Nephron progenitor cell (in vitro differentiated cells): ENCODE results near the gene MAP3K8.
A peak's percentile ranks its signal among the peaks of the same experiment; 100 is the strongest.

Source experiments
- DNase-seq: peaks from one replicate; pipeline ENCODE4 v3.0.0; 2021
- H3K27ac Mint-ChIP-seq: 2 replicates; pipeline ENCODE4 v1.8.0; 2021; ENCODE audit warnings: mild to moderate bottlenecking, moderate library complexity, mixed read lengths
- H3K27me3 Mint-ChIP-seq: 2 replicates; pipeline ENCODE4 v1.8.0; 2021; ENCODE audit warnings: mild to moderate bottlenecking, low read depth, mixed read lengths; ENCODE audit not compliant: poor library complexity
- H3K36me3 Mint-ChIP-seq: 2 replicates; pipeline ENCODE4 v1.8.0; 2021; ENCODE audit warnings: low read depth, mixed read lengths
- H3K4me1 Mint-ChIP-seq: 2 replicates; pipeline ENCODE4 v1.8.0; 2021; ENCODE audit warnings: mixed read lengths
- H3K4me3 Mint-ChIP-seq: 2 replicates; pipeline ENCODE4 v1.8.0; 2021; ENCODE audit warnings: mild to moderate bottlenecking, moderate library complexity, mixed read lengths
- H3K9me3 Mint-ChIP-seq: 2 replicates; pipeline ENCODE4 v1.8.0; 2021; ENCODE audit warnings: mild to moderate bottlenecking, moderate library complexity, mixed read lengths
- CTCF ChIP-seq: fragments of 200-600 bp; sonication (generic); IDR thresholded peaks from 2 replicates; pipeline ENCODE4 v1.5.0; 2021; ENCODE audit warnings: antibody characterized with exemption

MAP3K8 gene

DNA sequence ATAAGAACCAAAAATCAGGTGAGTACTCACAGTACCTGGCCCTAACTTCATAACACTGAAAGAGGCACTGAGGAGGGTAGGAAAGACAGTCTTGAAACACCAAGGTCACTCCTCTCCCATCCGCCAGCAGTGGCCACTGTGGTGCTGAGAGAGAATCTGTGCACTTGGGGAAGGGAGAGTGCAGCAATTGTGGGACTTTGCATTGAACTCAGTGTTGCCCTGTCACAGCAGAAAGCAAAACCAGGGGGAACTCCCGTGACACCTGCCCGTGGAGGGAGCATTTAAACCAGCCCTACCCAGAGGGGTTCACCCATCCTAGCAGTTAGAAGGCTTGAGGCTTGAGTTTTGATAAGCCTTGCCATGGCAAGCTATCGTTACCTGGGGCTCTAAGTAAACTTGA, 35.2 kb upstream of the MAP3K8 start:
- peaks cover 8% of the 10 kb centered on the region for H3K27me3 Mint-ChIP-seq
- no peak for DNase-seq
- peaks cover 31% of the 10 kb centered on the region for H3K4me1 Mint-ChIP-seq
- no peak for TF ChIP-seq CTCF
- H3K9me3 Mint-ChIP-seq = peaks cover 6% of the 10 kb centered on the region
- H3K36me3 Mint-ChIP-seq = no peaks in the 10 kb centered on the region
- H3K4me3 Mint-ChIP-seq = no peak overlapping the region
- no peak overlapping the region for H3K27ac Mint-ChIP-seq

DNA sequence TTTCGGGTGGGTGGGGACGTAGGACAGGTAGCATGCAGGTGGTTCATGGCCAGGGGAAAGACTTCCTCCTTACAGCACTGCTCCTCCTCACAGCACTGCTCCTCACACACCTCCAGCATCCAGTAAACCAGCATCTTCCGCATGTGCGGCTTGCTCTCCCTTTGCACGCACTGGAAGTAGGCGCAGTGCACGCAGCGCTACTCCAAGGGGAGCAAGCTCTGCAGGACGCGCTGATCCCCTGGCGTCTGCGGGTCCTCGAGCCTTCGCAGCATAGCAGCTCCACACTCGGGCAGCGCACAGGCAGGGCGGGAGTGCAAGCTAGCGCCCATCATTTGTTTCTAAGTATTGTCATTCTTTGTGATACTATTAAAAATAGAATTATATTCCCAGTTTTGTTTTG, 30.5 kb upstream of the MAP3K8 start:
- TF ChIP-seq CTCF = no peak
- no peaks in the 10 kb centered on the region for H3K36me3 Mint-ChIP-seq
- DNase-seq = no peak
- peaks cover 8% of the 10 kb centered on the region for H3K27me3 Mint-ChIP-seq
- peaks cover 25% of the 10 kb centered on the region for H3K4me1 Mint-ChIP-seq
- peaks cover 30% of the 10 kb centered on the region for H3K9me3 Mint-ChIP-seq
- no peak overlapping the region for H3K4me3 Mint-ChIP-seq
- H3K27ac Mint-ChIP-seq = no peak overlapping the region

GRCh38 chr10:30404540-30404939, 29.4 kb upstream of the MAP3K8 start:
- Mint-ChIP-seq H3K27ac (no peak overlapping the region), H3K9me3 (peaks cover 30% of the 10 kb centered on the region), H3K27me3 (peaks cover 8% of the 10 kb centered on the region), H3K36me3 (no peaks in the 10 kb centered on the region), H3K4me1 (peaks cover 25% of the 10 kb centered on the region), H3K4me3 (no peak overlapping the region)
- DNase-seq = no peak
- no peak for TF ChIP-seq CTCF

- H3K9me3 Mint-ChIP-seq = peaks cover 7% of the 10 kb centered on the region
- H3K4me1 Mint-ChIP-seq = no peaks in the 10 kb centered on the region
- no peak for TF ChIP-seq CTCF
- H3K27ac Mint-ChIP-seq = no peak overlapping the region
- no peaks in the 10 kb centered on the region for H3K27me3 Mint-ChIP-seq
- no peaks in the 10 kb centered on the region for H3K36me3 Mint-ChIP-seq
- no peak for DNase-seq
- no peak overlapping the region for H3K4me3 Mint-ChIP-seq
Measured at GRCh38 chr10:30411263-30411662, 22.7 kb upstream of the MAP3K8 start.

GRCh38 chr10:30412901-30413300, 21.1 kb upstream of the MAP3K8 start:
- Mint-ChIP-seq H3K4me1 (no peaks in the 10 kb centered on the region), H3K27me3 (no peaks in the 10 kb centered on the region), H3K27ac (no peak overlapping the region), H3K4me3 (no peak overlapping the region), H3K9me3 (no peaks in the 10 kb centered on the region), H3K36me3 (no peaks in the 10 kb centered on the region)
- TF ChIP-seq CTCF = no peak
- DNase-seq = no peak

DNA sequence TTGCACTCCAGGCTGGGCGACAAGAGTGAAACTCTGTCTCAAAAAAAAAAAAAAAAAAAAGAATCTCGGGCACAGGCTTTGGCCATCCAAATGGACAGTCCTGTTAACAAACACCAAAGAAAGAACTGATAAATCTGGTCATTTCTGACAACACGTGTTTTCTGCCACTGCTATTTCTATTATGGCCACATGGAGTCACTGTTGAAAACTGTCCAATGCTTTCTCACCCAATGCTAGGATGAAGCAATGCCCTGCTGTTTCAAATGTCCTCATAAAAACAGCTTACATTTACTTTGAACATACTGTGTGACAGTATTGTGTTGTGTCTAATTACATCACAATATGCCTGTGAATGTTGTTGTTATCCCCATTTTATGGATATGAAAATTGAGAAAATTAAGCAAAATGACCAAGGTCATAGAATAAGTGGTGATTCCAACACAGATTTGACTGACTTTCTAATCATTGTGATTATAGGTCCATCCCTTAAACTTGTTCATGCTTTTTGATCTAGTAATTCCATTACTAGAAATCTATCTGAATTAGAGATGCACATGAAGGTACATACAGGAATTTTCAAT, 19.9 kb upstream of the MAP3K8 start:
- H3K4me3 Mint-ChIP-seq = no peak overlapping the region
- DNase-seq = no peak
- no peaks in the 10 kb centered on the region for H3K27me3 Mint-ChIP-seq
- no peaks in the 10 kb centered on the region for H3K4me1 Mint-ChIP-seq
- H3K36me3 Mint-ChIP-seq = no peaks in the 10 kb centered on the region
- TF ChIP-seq CTCF = peak; percentile 68
- no peaks in the 10 kb centered on the region for H3K9me3 Mint-ChIP-seq
- no peak overlapping the region for H3K27ac Mint-ChIP-seq
